GM12878 (cell line): ENCODE measurements around the gene LHFPL2. TPM values are rescaled to one million over a fixed set of nuclear protein-coding genes. Genes with fewer than 3 reads are reported as not detected.

Source experiments
- ATAC-seq: fragments of 200-7000 bp; cut with Tn5 transposase; 3 replicates; pipeline ENCODE4 v1.9.1; 2020; ENCODE audit warnings: mild to moderate bottlenecking, moderate library complexity
- BruUV-seq: library from RNA; stranded (reverse); fragments of 400-500 nt; replicated peaks from 2 replicates; lab custom pipeline; 2021; lab: Mats Ljungman, UMichigan
- CTCF ChIA-PET: fragments of 300-600 bp; sonication (Branson Sonifier 250); formaldehyde crosslinking; extraction: SDS; loops from one replicate; lab custom pipeline; 2021; ENCODE audit warnings: inconsistent platforms; lab: Yijun Ruan, JAX
- POLR2A ChIA-PET: fragments of 350-600 bp; formaldehyde crosslinking; extraction: SDS; loops from one replicate; lab custom pipeline; 2021; ENCODE audit warnings: inconsistent platforms; lab: Charles Lee
- RAD21 ChIA-PET: fragments of 300-600 bp; sonication (Branson Sonifier 250); formaldehyde crosslinking; loops from one replicate; lab custom pipeline; 2023; ENCODE audit warnings: antibody characterized with exemption; ENCODE audit not compliant: unreplicated experiment; lab: Charles Lee
- SMC1A ChIA-PET: fragments of 300-600 bp; sonication (Branson Sonifier 250); formaldehyde crosslinking; loops from one replicate; lab custom pipeline; 2023; ENCODE audit not compliant: unreplicated experiment, uncharacterized antibody; lab: Charles Lee
- DNase-seq: peaks from one replicate; pipeline ENCODE4 v3.0.0-alpha.2; 2011; ENCODE audit warnings: low read depth, low spot score
- FAIRE-seq: peaks from 3 replicates; lab custom pipeline; 2011; peaks lifted over from hg19 to GRCh38; lab: Jason Lieb, UNC
- H2AFZ ChIP-seq: 2 replicates; pipeline ENCODE4 v1.6.0; 2011; ENCODE audit warnings: low read depth, low read length, control low read depth; ENCODE audit not compliant: control insufficient read depth
- H3K27ac ChIP-seq: 2 replicates; pipeline ENCODE4 v1.5.1; 2011; ENCODE audit warnings: control low read depth; ENCODE audit not compliant: control insufficient read depth, insufficient read depth
- H3K27me3 ChIP-seq, 2 experiments: replicated peaks in 1 of 2; 2 replicates each; pipeline versions ENCODE4 v1.6.0 to v1.6.1; 2011; ENCODE audit warnings: low read length in 1 of 2; ENCODE audit not compliant: control insufficient read depth in 2 of 2, insufficient read depth in 2 of 2
- H3K36me3 ChIP-seq, 2 experiments: 2 replicates each; pipeline ENCODE4 v1.5.1; 2011; ENCODE audit warnings: low read length in 1 of 2; ENCODE audit not compliant: control insufficient read depth in 2 of 2, insufficient read depth in 2 of 2
- H3K4me1 ChIP-seq: 2 replicates; pipeline ENCODE4 v1.6.1; 2011; ENCODE audit warnings: mild to moderate bottlenecking, low read length, moderate library complexity, mixed read lengths; ENCODE audit not compliant: control insufficient read depth, insufficient read depth
- H3K4me2 ChIP-seq: 2 replicates; pipeline ENCODE4 v1.6.0; 2011; ENCODE audit warnings: control low read depth; ENCODE audit not compliant: control insufficient read depth, insufficient read depth
- H3K4me3 ChIP-seq: fragments of 200-600 bp; sonication (generic); 2 replicates; pipeline ENCODE4 v1.5.1; 2016
- H3K79me2 ChIP-seq: 2 replicates; pipeline ENCODE4 v1.6.0; 2011; ENCODE audit warnings: low read length; ENCODE audit not compliant: control insufficient read depth, insufficient read depth
- H3K9ac ChIP-seq: 2 replicates; pipeline ENCODE4 v1.8.0; 2011; ENCODE audit warnings: low read length, control low read depth, mixed read lengths; ENCODE audit not compliant: control insufficient read depth, insufficient read depth
- H3K9me3 ChIP-seq: replicated peaks from 3 replicates; pipeline ENCODE4 v1.5.1; 2011; ENCODE audit warnings: mild to moderate bottlenecking, low read length; ENCODE audit not compliant: control insufficient read depth, insufficient read depth
- H4K20me1 ChIP-seq: 2 replicates; pipeline ENCODE4 v1.6.0; 2011; ENCODE audit not compliant: control insufficient read depth, insufficient read depth
- EZH2 ChIP-seq: IDR thresholded peaks from 2 replicates; pipeline ENCODE4 v1.6.1; 2012; ENCODE audit warnings: low read depth, mild to moderate bottlenecking, control low read depth, inconsistent platforms, low read length, borderline replicate concordance; ENCODE audit not compliant: control insufficient read depth
- IKZF2 ChIP-seq, 2 experiments: fragments of 450-650 bp; IDR thresholded peaks; 2 replicates each; pipeline ENCODE4 v1.6.1; 2017; ENCODE audit warnings: mild to moderate bottlenecking in 2 of 2, moderate library complexity in 2 of 2
- IRF3 ChIP-seq: fragments of 450-650 bp; IDR thresholded peaks from 2 replicates; pipeline ENCODE4 v1.6.1; 2014; ENCODE audit warnings: mild to moderate bottlenecking
- MTA2 ChIP-seq: fragments of 450-650 bp; IDR thresholded peaks from 2 replicates; pipeline ENCODE4 v1.6.1; 2016; ENCODE audit warnings: low read depth, mild to moderate bottlenecking, moderate library complexity
- NFXL1 ChIP-seq: fragments of 450-650 bp; IDR thresholded peaks from 2 replicates; pipeline ENCODE4 v1.6.1; 2017; ENCODE audit warnings: antibody characterized with exemption, mild to moderate bottlenecking, borderline replicate concordance
- RELA ChIP-seq: fragments of 450-650 bp; IDR thresholded peaks from 2 replicates; pipeline ENCODE4 v1.8.0; 2014; ENCODE audit warnings: borderline replicate concordance; ENCODE audit not compliant: partially characterized antibody
- STAT3 ChIP-seq: IDR thresholded peaks from 2 replicates; pipeline ENCODE4 v1.6.1; 2011; ENCODE audit warnings: low read depth, low read length, improper control_type of control experiment
- WGBS: methylation state at CpG from one replicate; pipeline ENCODE4 v1.1.6; 2016; ENCODE audit warnings: low lambda C conversion rate; ENCODE audit not compliant: insufficient replicate concordance, insufficient coverage; ENCODE audit errors: missing lambda C conversion rate; 5-methylcytosine and 5-hydroxymethylcytosine counted together
- in situ Hi-C: fragments of 300-500 bp; cut with MboI; formaldehyde crosslinking; loops from 9 replicates; pipeline ENCODE4 v1.14.3; 2018; ENCODE audit warnings: mixed read lengths
- intact Hi-C: fragments of 100-400 bp; cut with micrococcal nuclease; formaldehyde crosslinking; loops from one replicate; pipeline ENCODE4 v1.14.2; 2022; ENCODE audit not compliant: unreplicated experiment
- polyA plus RNA-seq, 11 experiments: library from polyadenylated mRNA; depleted of rRNA in 4 of 11; unstranded in 6 of 11; stranded (reverse) in 5 of 11; fragments of >200 nt; fragmentation: Nextera tagmentation in 4 of 11; fragmentation: Illumina TruSeq in 1 of 11; extraction: Ambion mirVana in 4 of 11; extraction: Trizol in 1 of 11; gene quantifications; 1 replicate in 1 of 11; 2 replicates in 10 of 11; pipeline versions ENCODE4 v1.2.1 to v1.2.3, GENCODE V29; 2011 to 2016; ENCODE audit warnings: inconsistent platforms in 2 of 11, missing spikeins in 2 of 11, low read depth in 1 of 11
- total RNA-seq, 4 experiments: library from RNA; depleted of rRNA in 3 of 4; stranded (reverse); fragments of >200 nt in 3 of 4; fragmentation: Illumina TruSeq in 1 of 4; extraction: Trizol in 1 of 4; gene quantifications; 2 replicates each; pipeline versions ENCODE4 v1.2.1 to v1.2.3, GENCODE V29; 2013 to 2021

The LHFPL2 gene
- total and polyA plus RNA-seq, 10 of the 15 experiments (the other 5 are each of a cell fraction or from before 2014, with no cell fraction given), result 4.1 to 21.8 (median 12.5) TPM

- peaks cover 19% of the 10 kb centered on the region for H3K4me1 ChIP-seq
- no peak for DNase-seq
- RAD21 ChIA-PET, result interaction anchor here (0.8 to 1.1 kb wide), 2 partner anchors 17 to 88 kb away, joined by 3 to 4 read pairs; no protein-coding TSS in a partner anchor
- H2AFZ ChIP-seq, result no peak overlapping the region
- ATAC-seq, result no peak
- H3K27ac ChIP-seq, result no peak overlapping the region
- H3K36me3 ChIP-seq, result peaks cover 22 to 25% of the 10 kb centered on the region in 2 experiments
- POLR2A ChIA-PET, result no interaction called here
- SMC1A ChIA-PET, result interaction anchor here (1.0 to 1.7 kb wide), 5 partner anchors 9 to 163 kb away, joined by 3 to 7 read pairs (median 5); no protein-coding TSS in a partner anchor
- TF ChIP-seq MTA2 (no peak), NFXL1 (no peak), RELA (no peak), IRF3 (no peak), STAT3 (no peak), EZH2 (no peak), IKZF2 (IDR thresholded peaks at IDR 0.05) (no peak)
- no peak overlapping the region for H3K9ac ChIP-seq
- 86% methylated on average over 6 of the region's 6 CpGs for WGBS
- H4K20me1 ChIP-seq, result no peaks in the 10 kb centered on the region
- no peaks in the 10 kb centered on the region for H3K9me3 ChIP-seq
- CTCF ChIA-PET, result interaction anchor here (0.5 to 1.6 kb wide), 7 partner anchors 11 to 92 kb away, joined by 3 to 5 read pairs (median 3); no protein-coding TSS in a partner anchor
- BruUV-seq, result no TSS peak
- H3K27me3 ChIP-seq, result no peaks in the 10 kb centered on the region
- intact Hi-C loops, result no loop called here
- peaks cover 7% of the 10 kb centered on the region for H3K79me2 ChIP-seq
- H3K4me2 ChIP-seq, result no peak overlapping the region
- no peak overlapping the region for H3K4me3 ChIP-seq
- in situ Hi-C loops, result no loop called here
- FAIRE-seq, result no peak
Observed at GRCh38 chr5:78630047-78630446, 18.5 kb downstream of the LHFPL2 start.
